Stimulated activated CD8-positive, alpha-beta memory T cell treated with anti-CD3 and anti-CD28 coated beads, Interleukin-15, amount 100 ng/mL, for 24 hours (primary cell): Measurements from ENCODE around the gene SPATA13.
"Not testable (repeated sequence)": the region's sequence is repeated elsewhere in the genome, so short reads cannot be mapped to it uniquely, and the experiment has no call there.

Experiments
- DNase-seq: peaks from one replicate; pipeline ENCODE4 v3.0.0-alpha.2; 2020; ENCODE audit warnings: low read depth

The SPATA13 gene

DNA sequence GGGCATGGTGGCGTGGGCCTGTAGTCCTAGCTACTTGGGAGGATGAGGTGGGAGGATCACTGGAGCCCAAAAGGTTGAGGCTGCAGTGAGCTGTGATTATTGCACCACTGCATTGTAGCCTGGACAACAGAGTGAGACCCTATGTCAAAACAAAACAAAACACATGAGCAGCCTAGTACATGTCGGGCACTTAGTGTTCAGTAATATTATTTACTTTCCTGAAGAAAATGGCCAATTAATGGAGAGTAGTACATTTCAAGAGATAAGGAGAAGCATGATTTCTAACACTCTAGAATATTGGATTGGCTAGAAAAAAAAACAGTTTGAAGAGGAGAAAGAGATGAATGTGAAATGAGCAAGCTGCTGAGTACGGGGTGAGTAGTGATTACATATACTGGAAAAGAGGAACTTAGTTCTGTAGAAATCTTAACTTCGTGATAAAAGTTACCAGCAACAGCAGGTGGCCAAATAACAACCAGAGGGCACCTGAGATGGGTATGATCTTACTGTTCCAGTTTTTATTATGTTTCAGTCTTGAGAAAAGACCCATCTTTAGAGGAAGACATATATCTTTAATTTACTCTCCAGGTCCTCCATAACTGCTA lies 36.2 kb downstream of the SPATA13 start:
- DNase-seq = no peak

- DNase-seq = no peak
Measured at GRCh38 chr13:24199016-24199415, 38.5 kb downstream of the SPATA13 start.

DNA sequence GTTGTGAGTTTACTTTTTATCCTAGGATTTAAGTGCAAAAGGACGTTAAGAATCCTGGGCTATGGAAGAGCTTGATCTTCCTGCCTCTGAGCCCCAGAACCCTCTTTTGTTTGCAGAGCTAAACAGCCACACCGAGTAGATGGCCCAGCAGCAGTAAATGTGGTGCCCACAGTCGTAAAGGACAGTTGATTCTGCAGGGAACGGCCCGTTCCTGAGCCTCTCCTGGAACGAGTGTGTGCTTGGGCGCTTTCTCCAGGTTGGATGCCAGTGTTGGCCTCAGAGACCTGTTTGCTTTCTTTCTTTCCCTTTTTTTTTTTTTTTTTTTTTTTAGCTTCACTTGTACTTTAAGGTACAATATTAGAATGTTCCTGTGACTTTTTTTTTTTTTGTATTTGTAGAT lies 41.7 kb downstream of the SPATA13 start:
- no peak for DNase-seq

DNA sequence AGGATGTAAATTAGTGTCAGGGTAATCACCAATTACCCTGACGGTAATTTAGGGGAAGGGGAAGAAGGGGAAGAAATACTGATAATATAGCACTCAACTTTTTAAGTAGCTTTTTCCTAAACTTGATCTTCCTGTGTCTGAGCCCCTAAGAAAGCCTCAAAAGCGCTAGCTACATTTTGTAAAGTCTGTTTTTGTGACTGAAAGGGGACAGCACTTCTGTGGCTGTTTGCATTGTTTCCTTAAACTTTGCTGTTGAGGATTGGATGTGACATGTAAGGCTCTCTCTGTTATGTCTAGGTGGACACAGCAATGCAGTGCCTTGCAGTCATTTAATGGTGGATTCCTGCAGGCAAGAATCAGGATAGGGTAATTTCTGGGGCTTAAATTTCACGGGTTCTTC lies 42.8 kb downstream of the SPATA13 start:
- no peak for DNase-seq

GRCh38 chr13:24203811-24204210 lies 43.3 kb downstream of the SPATA13 start:
- DNase-seq = no peak

DNA sequence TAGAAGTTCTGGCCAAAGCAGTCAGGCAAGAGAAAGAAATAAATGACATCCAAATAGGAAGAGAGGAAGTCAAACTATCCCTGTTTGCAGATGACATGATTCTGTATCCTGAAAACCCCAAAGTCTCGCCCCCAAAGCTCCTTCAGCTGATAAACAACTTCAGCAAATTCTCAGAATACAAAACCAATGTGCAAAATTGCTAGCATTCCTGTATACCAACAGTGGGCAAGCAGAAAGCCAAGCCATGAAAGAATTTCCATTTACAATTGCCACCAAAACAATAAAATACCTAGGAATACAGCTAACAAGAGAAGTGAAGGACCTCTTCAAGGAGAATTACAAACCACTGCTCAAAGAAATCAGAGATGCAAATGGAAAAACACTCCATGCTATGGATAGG lies 44.6 kb downstream of the SPATA13 start:
- not testable (repeated sequence) for DNase-seq

GRCh38 chr13:24207841-24208667 lies 47.5 kb downstream of the SPATA13 start:
- DNase-seq = no peak

GRCh38 chr13:24209138-24209537 lies 48.6 kb downstream of the SPATA13 start:
- no peak for DNase-seq

DNA sequence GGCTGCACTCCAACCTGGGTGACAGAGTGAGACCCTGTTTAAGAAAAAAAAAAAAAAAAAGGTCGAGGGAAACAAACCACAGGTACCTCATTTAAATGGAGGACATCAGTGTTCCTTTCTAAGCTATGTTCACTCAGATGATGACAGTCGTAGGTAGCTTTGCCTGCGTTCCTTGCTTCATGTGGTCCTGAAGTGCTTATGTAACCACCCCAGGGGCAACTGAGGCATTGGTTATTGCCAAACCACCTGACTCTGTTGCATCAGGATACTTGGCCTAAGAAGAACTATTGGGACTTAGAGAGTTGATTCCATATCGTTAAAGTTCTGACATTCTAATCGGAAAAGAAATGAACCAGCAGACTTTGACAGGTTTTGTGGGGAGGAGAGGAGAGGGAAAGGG lies 51.7 kb downstream of the SPATA13 start:
- DNase-seq = no peak

DNA sequence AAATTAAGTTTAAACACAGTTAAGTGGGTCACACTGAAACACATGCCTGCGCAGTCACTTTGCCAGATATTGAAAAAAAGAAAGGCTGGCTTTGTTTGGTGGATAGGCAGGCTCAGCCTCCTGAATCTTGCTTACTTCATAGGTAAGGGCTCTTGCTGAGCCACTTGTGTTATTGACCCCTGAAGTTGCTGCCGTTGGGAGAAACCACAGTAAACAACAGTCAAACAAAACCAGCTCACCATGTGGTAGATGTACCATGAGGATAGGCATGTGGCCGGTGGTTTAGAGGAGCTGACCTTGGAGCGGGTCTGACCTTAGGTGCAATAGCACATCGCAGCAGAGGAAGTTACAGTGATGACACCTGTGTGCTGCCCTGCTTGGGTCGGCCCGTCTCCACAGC lies 52.2 kb downstream of the SPATA13 start:
- no peak for DNase-seq

DNA sequence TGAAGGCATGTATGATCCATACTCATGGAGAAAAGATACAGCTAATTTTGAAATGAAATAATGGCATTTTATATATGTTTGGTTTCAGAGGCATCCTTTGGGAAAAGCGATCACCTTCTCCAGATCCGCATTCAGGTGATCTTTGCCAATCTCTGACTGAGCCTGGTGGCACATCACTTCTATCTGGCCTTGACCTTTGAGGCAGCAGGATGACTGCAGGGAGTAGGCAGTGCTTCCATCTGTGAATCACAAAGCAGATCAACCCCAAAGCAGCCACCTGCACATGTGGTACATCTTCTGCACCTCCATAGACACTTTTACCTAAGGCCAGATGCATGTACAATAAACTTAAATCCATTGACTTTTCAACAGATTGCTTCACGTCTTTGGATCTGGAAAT lies 53.4 kb downstream of the SPATA13 start:
- no peak for DNase-seq

DNA sequence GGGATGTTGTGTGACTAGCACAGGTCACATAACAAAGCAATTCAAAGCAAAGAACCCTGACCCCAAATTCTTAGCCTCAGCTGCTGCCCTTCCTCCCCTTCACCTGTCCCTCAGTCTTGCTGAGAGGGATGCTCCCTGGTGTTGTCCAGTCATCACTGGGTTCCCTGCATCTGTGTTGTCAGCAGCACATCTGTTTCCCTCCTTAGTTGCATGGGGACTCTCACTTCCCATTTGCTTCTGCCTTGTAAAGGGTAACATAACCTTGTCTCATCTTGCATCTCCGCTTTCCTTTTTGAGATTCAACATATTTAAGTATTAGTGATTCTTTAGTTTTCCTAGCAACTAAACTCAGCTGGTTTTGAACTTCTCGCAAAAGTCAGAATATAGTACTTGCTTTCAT lies 54.0 kb downstream of the SPATA13 start:
- DNase-seq = no peak

DNA sequence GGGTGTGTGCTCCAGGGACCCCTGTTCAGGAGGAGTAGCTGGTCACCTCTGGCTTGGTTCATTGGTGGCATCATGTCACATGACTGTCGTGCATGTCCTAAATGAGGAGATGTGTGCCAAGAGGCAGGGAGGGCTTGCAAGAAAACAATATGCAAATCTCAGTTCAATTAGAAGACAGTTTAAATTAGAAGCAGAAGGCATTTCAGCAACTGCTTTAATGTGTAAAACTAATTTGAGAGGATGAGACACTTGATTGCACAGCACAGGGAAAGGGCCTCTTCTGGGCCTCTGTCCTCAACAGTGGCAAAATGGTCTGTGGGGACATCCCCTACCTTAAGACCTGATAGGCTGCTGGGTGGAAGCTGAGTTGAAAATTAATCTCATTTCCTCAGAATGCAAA lies 54.6 kb downstream of the SPATA13 start:
- DNase-seq = no peak

GRCh38 chr13:24215732-24216131 lies 55.2 kb downstream of the SPATA13 start:
- DNase-seq = no peak

GRCh38 chr13:24216176-24216575 lies 55.7 kb downstream of the SPATA13 start:
- DNase-seq = no peak

DNA sequence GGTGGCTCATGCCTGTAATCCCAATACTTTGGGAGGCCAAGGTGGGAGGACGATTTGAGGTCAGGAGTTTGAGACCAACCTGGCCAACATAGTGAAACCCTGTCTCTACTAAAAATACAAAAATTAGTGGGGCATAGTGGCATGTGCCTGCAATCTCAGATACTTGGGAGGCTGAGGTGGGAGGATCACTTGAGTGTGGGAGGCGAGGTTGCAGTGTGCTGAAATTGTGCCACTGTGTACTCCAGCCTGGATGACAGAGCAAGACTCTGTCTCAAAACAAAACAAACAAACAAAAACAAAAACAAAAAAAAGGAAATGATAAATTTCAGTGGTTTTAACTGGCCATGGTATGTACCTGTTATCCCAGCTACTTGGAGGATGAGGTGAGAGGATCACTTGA lies 56.3 kb downstream of the SPATA13 start:
- not testable (repeated sequence) for DNase-seq

GRCh38 chr13:24217601-24218281 lies 57.2 kb downstream of the SPATA13 start:
- DNase-seq = no peak

- DNase-seq = no peak
Measured at GRCh38 chr13:24218338-24218737, 57.8 kb downstream of the SPATA13 start.

DNA sequence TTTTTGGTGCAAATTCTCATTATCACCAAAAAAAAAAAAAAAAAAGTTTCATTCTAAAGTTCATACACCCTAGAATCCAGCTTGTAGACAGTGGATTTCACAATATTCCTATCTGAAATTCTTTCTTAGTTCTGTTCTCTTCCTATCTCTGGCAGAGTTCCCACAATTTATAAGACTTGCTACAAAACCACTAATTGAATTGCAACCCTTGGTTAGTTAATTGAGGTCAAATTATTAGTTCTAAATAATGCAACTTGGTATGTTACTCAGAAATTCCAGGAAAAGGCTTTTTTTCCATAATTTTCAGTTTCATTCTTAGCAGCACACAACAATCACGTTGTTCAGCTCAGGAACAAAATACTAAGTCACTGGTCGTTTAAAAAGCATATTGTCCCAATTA lies 58.5 kb downstream of the SPATA13 start:
- DNase-seq = no peak

GRCh38 chr13:24220086-24220703 lies 59.7 kb downstream of the SPATA13 start:
- no peak for DNase-seq

DNA sequence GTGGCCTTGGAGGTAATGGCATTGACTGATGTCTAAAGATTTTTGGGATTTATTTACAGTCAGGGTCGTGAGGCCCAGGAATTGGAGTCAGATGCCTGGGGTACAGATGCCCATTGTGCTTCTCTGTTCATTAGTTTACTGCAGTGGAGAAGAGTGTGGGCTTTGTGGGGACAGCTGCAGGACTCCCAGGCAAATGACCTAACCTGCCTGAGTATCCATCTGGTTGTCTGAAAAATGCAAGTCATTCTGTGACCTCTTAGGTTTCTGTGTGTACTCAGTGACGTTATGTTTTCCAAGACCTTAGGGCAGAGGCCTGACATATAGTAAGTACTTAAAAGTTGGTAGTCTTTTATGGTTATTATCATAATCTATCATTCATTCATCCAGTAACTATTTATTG lies 60.5 kb downstream of the SPATA13 start:
- DNase-seq = no peak

DNA sequence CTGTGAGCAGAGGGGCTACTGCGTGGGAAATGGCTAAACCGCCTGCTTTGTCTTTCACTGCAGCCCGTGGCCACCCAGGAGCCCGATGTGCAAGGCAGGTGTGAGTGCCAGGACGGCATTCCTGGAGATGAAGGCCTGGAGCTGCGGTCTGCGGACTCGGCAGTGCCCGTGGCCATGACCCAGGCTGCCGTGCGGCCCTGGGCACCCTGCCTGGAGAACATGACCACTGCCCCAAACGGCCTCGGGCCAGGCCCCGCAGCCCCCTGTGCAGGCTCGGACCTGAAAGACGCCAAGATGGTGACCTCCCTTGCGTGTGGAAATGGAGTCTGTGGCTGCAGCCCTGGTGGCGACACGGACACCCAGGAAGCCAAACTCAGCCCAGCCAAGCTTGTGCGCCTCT lies 62.2 kb downstream of the SPATA13 start:
- DNase-seq = no peak
